IPS DF 19.7 (cell line): Measurements from ENCODE around the gene IPO7.
"Not testable (repeated sequence)": the region's sequence is repeated elsewhere in the genome, so short reads cannot be mapped to it uniquely, and the experiment has no call there.

Experiments used
- DNase-seq: peaks from one replicate; pipeline ENCODE4 v3.0.0-alpha.2; 2013; ENCODE audit warnings: low read depth, low spot score

Gene IPO7

GRCh38 chr11:9397746-9398680 is 13.6 kb downstream of the IPO7 start:
- DNase-seq: no peak

- DNase-seq: no peak
These were observed 15.0 kb downstream of the IPO7 start for GRCh38 chr11:9399466-9399865.

- DNase-seq: not testable (repeated sequence)
These were observed 17.4 kb downstream of the IPO7 start for GRCh38 chr11:9401884-9402283.

GRCh38 chr11:9428706-9429105 is 44.3 kb downstream of the IPO7 start:
- no peak for DNase-seq

GRCh38 chr11:9438611-9439010 is 54.2 kb downstream of the IPO7 start:
- no peak for DNase-seq

- no peak for DNase-seq
These were observed 61.8 kb downstream of the IPO7 start for GRCh38 chr11:9446230-9446629.

- no peak for DNase-seq
These were observed 64.3 kb downstream of the IPO7 start for GRCh38 chr11:9448576-9449352.

- DNase-seq: peak; percentile 25
These were observed 67.6 kb downstream of the IPO7 start for GRCh38 chr11:9452023-9452422.

- DNase-seq: no peak
These were observed 71.3 kb downstream of the IPO7 start for GRCh38 chr11:9455722-9456121.

GRCh38 chr11:9459667-9460321 is 75.3 kb downstream of the IPO7 start:
- no peak for DNase-seq

- peak; percentile 96 for DNase-seq
These were observed 76.0 kb downstream of the IPO7 start, which contains the start of gene ZNF143 for GRCh38 chr11:9460322-9461062. ZNF143 (plus strand) TSS chr11:9461012; CDS start chr11:9471309, 10,297 bp downstream.

GRCh38 chr11:9461063-9461759 is 76.8 kb downstream of the IPO7 start:
- peak; percentile 9 for DNase-seq

GRCh38 chr11:9461760-9462134 is 77.3 kb downstream of the IPO7 start:
- DNase-seq: no peak

GRCh38 chr11:9462172-9462799 is 77.8 kb downstream of the IPO7 start:
- DNase-seq: no peak

- no peak for DNase-seq
These were observed 78.5 kb downstream of the IPO7 start for GRCh38 chr11:9462806-9463537.

- no peak for DNase-seq
These were observed 86.3 kb downstream of the IPO7 start for GRCh38 chr11:9470765-9471164.

GRCh38 chr11:9473408-9473807 is 89.0 kb downstream of the IPO7 start:
- DNase-seq: no peak

- no peak for DNase-seq
These were observed 95.4 kb downstream of the IPO7 start for GRCh38 chr11:9479899-9480298.

GRCh38 chr11:9489080-9489765 is 104.8 kb downstream of the IPO7 start:
- no peak for DNase-seq
